ENCODE measurements around the gene CYP39A1.

The CYP39A1 gene

GRCh38 chr6:46629691-46630090 is 22.9 kb downstream of the CYP39A1 start:
- H3K4me1 ChIP-seq (ENCODE audit: control insufficient read depth, insufficient read depth, low read length, poor library complexity, severe bottlenecking) = no peaks in the 10 kb centered on the region
- no peak for DNase-seq
- no peaks in the 10 kb centered on the region for H3K27me3 ChIP-seq (replicated peaks; ENCODE audit: control insufficient read depth, insufficient read depth, low read length, poor library complexity, severe bottlenecking)
- no peak overlapping the region for H3K4me3 ChIP-seq (ENCODE audit: insufficient read depth, low read depth, low read length, poor library complexity, severe bottlenecking)
- no peaks in the 10 kb centered on the region for H3K36me3 ChIP-seq (ENCODE audit: control insufficient read depth, insufficient read depth, low read length)
- H3K9me3 ChIP-seq (ENCODE audit: control insufficient read depth, low read length) = no peaks in the 10 kb centered on the region
- no peak overlapping the region for H3K27ac ChIP-seq (ENCODE audit: insufficient read depth, low read length, poor library complexity, severe bottlenecking)

- no peak overlapping the region for H3K4me3 ChIP-seq (ENCODE audit: insufficient read depth, low read depth, low read length, poor library complexity, severe bottlenecking)
- H3K36me3 ChIP-seq (ENCODE audit: control insufficient read depth, insufficient read depth, low read length) = no peaks in the 10 kb centered on the region
- no peak overlapping the region for H3K27ac ChIP-seq (ENCODE audit: insufficient read depth, low read length, poor library complexity, severe bottlenecking)
- no peak for DNase-seq
- no peaks in the 10 kb centered on the region for H3K4me1 ChIP-seq (ENCODE audit: control insufficient read depth, insufficient read depth, low read length, poor library complexity, severe bottlenecking)
- no peaks in the 10 kb centered on the region for H3K27me3 ChIP-seq (replicated peaks; ENCODE audit: control insufficient read depth, insufficient read depth, low read length, poor library complexity, severe bottlenecking)
- H3K9me3 ChIP-seq (ENCODE audit: control insufficient read depth, low read length) = no peaks in the 10 kb centered on the region
Measured at GRCh38 chr6:46628976-46629375, 23.6 kb downstream of the CYP39A1 start.

- Histone ChIP-seq H3K4me3 (ENCODE audit: insufficient read depth, low read depth, low read length, poor library complexity, severe bottlenecking) (no peak overlapping the region), H3K9me3 (ENCODE audit: control insufficient read depth, low read length) (no peaks in the 10 kb centered on the region), H3K36me3 (ENCODE audit: control insufficient read depth, insufficient read depth, low read length) (no peaks in the 10 kb centered on the region), H3K27ac (ENCODE audit: insufficient read depth, low read length, poor library complexity, severe bottlenecking) (no peak overlapping the region), H3K4me1 (ENCODE audit: control insufficient read depth, insufficient read depth, low read length, poor library complexity, severe bottlenecking) (no peaks in the 10 kb centered on the region), H3K27me3 (replicated peaks; ENCODE audit: control insufficient read depth, insufficient read depth, low read length, poor library complexity, severe bottlenecking) (no peaks in the 10 kb centered on the region)
- no peak for DNase-seq
Measured at GRCh38 chr6:46628498-46628897, 24.1 kb downstream of the CYP39A1 start.

- H3K27me3 ChIP-seq (replicated peaks; ENCODE audit: control insufficient read depth, insufficient read depth, low read length, poor library complexity, severe bottlenecking) = no peaks in the 10 kb centered on the region
- H3K27ac ChIP-seq (ENCODE audit: insufficient read depth, low read length, poor library complexity, severe bottlenecking) = no peak overlapping the region
- no peaks in the 10 kb centered on the region for H3K4me1 ChIP-seq (ENCODE audit: control insufficient read depth, insufficient read depth, low read length, poor library complexity, severe bottlenecking)
- DNase-seq = no peak
- no peaks in the 10 kb centered on the region for H3K36me3 ChIP-seq (ENCODE audit: control insufficient read depth, insufficient read depth, low read length)
- H3K9me3 ChIP-seq (ENCODE audit: control insufficient read depth, low read length) = no peaks in the 10 kb centered on the region
- H3K4me3 ChIP-seq (ENCODE audit: insufficient read depth, low read depth, low read length, poor library complexity, severe bottlenecking) = no peak overlapping the region
Measured at GRCh38 chr6:46626976-46627375, 25.6 kb downstream of the CYP39A1 start.

GRCh38 chr6:46626228-46626909 is 26.2 kb downstream of the CYP39A1 start:
- H3K4me1 ChIP-seq (ENCODE audit: control insufficient read depth, insufficient read depth, low read length, poor library complexity, severe bottlenecking) = no peaks in the 10 kb centered on the region
- no peak for DNase-seq
- no peaks in the 10 kb centered on the region for H3K9me3 ChIP-seq (ENCODE audit: control insufficient read depth, low read length)
- no peaks in the 10 kb centered on the region for H3K36me3 ChIP-seq (ENCODE audit: control insufficient read depth, insufficient read depth, low read length)
- no peak overlapping the region for H3K27ac ChIP-seq (ENCODE audit: insufficient read depth, low read length, poor library complexity, severe bottlenecking)
- no peaks in the 10 kb centered on the region for H3K27me3 ChIP-seq (replicated peaks; ENCODE audit: control insufficient read depth, insufficient read depth, low read length, poor library complexity, severe bottlenecking)
- H3K4me3 ChIP-seq (ENCODE audit: insufficient read depth, low read depth, low read length, poor library complexity, severe bottlenecking) = no peak overlapping the region

GRCh38 chr6:46618726-46619125 is 33.9 kb downstream of the CYP39A1 start:
- H3K4me3 ChIP-seq (ENCODE audit: insufficient read depth, low read depth, low read length, poor library complexity, severe bottlenecking) = no peak overlapping the region
- H3K36me3 ChIP-seq (ENCODE audit: control insufficient read depth, insufficient read depth, low read length) = no peaks in the 10 kb centered on the region
- no peak overlapping the region for H3K27ac ChIP-seq (ENCODE audit: insufficient read depth, low read length, poor library complexity, severe bottlenecking)
- peaks cover 2% of the 10 kb centered on the region for H3K27me3 ChIP-seq (replicated peaks; ENCODE audit: control insufficient read depth, insufficient read depth, low read length, poor library complexity, severe bottlenecking)
- DNase-seq = no peak
- no peaks in the 10 kb centered on the region for H3K4me1 ChIP-seq (ENCODE audit: control insufficient read depth, insufficient read depth, low read length, poor library complexity, severe bottlenecking)
- H3K9me3 ChIP-seq (ENCODE audit: control insufficient read depth, low read length) = no peaks in the 10 kb centered on the region

- Histone ChIP-seq H3K27me3 (replicated peaks; ENCODE audit: control insufficient read depth, insufficient read depth, low read length, poor library complexity, severe bottlenecking) (no peaks in the 10 kb centered on the region), H3K36me3 (ENCODE audit: control insufficient read depth, insufficient read depth, low read length) (no peaks in the 10 kb centered on the region), H3K4me1 (ENCODE audit: control insufficient read depth, insufficient read depth, low read length, poor library complexity, severe bottlenecking) (no peaks in the 10 kb centered on the region), H3K9me3 (ENCODE audit: control insufficient read depth, low read length) (no peaks in the 10 kb centered on the region), H3K4me3 (ENCODE audit: insufficient read depth, low read depth, low read length, poor library complexity, severe bottlenecking) (no peak overlapping the region), H3K27ac (ENCODE audit: insufficient read depth, low read length, poor library complexity, severe bottlenecking) (no peak overlapping the region)
- no peak for DNase-seq
Measured at GRCh38 chr6:46612645-46613044, 40.0 kb downstream of the CYP39A1 start.

- Histone ChIP-seq H3K4me3 (ENCODE audit: insufficient read depth, low read depth, low read length, poor library complexity, severe bottlenecking) (no peak overlapping the region), H3K36me3 (ENCODE audit: control insufficient read depth, insufficient read depth, low read length) (no peaks in the 10 kb centered on the region), H3K9me3 (ENCODE audit: control insufficient read depth, low read length) (no peaks in the 10 kb centered on the region), H3K4me1 (ENCODE audit: control insufficient read depth, insufficient read depth, low read length, poor library complexity, severe bottlenecking) (no peaks in the 10 kb centered on the region), H3K27me3 (replicated peaks; ENCODE audit: control insufficient read depth, insufficient read depth, low read length, poor library complexity, severe bottlenecking) (no peaks in the 10 kb centered on the region), H3K27ac (ENCODE audit: insufficient read depth, low read length, poor library complexity, severe bottlenecking) (no peak overlapping the region)
- no peak for DNase-seq
Measured at GRCh38 chr6:46610862-46611553, 41.6 kb downstream of the CYP39A1 start.

- no peak for DNase-seq
- Histone ChIP-seq H3K27me3 (replicated peaks; ENCODE audit: control insufficient read depth, insufficient read depth, low read length, poor library complexity, severe bottlenecking) (no peaks in the 10 kb centered on the region), H3K27ac (ENCODE audit: insufficient read depth, low read length, poor library complexity, severe bottlenecking) (no peak overlapping the region)
Measured at GRCh38 chr6:46606338-46606737, 46.3 kb downstream of the CYP39A1 start.

GRCh38 chr6:46605091-46605797 is 47.4 kb downstream of the CYP39A1 start:
- no peak overlapping the region for H3K27ac ChIP-seq (ENCODE audit: insufficient read depth, low read length, poor library complexity, severe bottlenecking)
- no peaks in the 10 kb centered on the region for H3K4me1 ChIP-seq (ENCODE audit: control insufficient read depth, insufficient read depth, low read length, poor library complexity, severe bottlenecking)
- H3K4me3 ChIP-seq (ENCODE audit: insufficient read depth, low read depth, low read length, poor library complexity, severe bottlenecking) = no peak overlapping the region
- no peaks in the 10 kb centered on the region for H3K36me3 ChIP-seq (ENCODE audit: control insufficient read depth, insufficient read depth, low read length)
- no peak for DNase-seq
- H3K27me3 ChIP-seq (replicated peaks; ENCODE audit: control insufficient read depth, insufficient read depth, low read length, poor library complexity, severe bottlenecking) = no peaks in the 10 kb centered on the region
- no peaks in the 10 kb centered on the region for H3K9me3 ChIP-seq (ENCODE audit: control insufficient read depth, low read length)

More at GRCh38 chr6:46606338-46606737, 46.3 kb downstream of the CYP39A1 start:
- Histone ChIP-seq H3K4me3 (ENCODE audit: insufficient read depth, low read depth, low read length, poor library complexity, severe bottlenecking) (no peak overlapping the region), H3K9me3 (ENCODE audit: control insufficient read depth, low read length) (no peaks in the 10 kb centered on the region), H3K4me1 (ENCODE audit: control insufficient read depth, insufficient read depth, low read length, poor library complexity, severe bottlenecking) (no peaks in the 10 kb centered on the region), H3K36me3 (ENCODE audit: control insufficient read depth, insufficient read depth, low read length) (no peaks in the 10 kb centered on the region)

Measured in effector memory CD4-positive, alpha-beta T cell (primary cell).